Stimulated activated CD4-positive, alpha-beta T cell treated with anti-CD3 and anti-CD28 coated beads, TNF-alpha, amount 100 ng/mL, for 24 hours (primary cell): ENCODE measurements around the gene SLC16A8.

Experiments
- DNase-seq, 3 experiments: peaks; one replicate each; pipeline ENCODE4 v3.0.0-alpha.2; 2020; ENCODE audit warnings: low read depth in 3 of 3

The SLC16A8 gene

DNA sequence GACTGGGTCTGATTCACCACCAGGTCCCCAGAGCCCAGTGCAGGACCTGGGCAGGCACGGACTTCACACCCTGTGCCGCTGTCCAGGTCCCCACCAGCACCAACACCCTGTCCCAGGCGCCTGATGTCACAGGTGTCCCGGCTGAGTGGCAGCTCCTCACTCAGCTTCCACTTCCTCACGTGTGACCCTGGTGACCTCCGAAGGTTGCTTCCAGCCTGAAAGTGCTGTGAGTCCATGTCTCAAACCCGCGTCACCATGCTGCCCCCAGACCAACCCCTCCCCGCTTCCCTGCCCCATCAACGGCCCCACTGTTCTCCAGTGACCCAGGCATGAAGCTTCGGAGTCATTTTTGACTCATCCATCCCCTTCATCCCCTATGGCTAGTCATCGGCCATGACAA lies 52.5 kb downstream of the SLC16A8 start:
- DNase-seq: no peak

DNA sequence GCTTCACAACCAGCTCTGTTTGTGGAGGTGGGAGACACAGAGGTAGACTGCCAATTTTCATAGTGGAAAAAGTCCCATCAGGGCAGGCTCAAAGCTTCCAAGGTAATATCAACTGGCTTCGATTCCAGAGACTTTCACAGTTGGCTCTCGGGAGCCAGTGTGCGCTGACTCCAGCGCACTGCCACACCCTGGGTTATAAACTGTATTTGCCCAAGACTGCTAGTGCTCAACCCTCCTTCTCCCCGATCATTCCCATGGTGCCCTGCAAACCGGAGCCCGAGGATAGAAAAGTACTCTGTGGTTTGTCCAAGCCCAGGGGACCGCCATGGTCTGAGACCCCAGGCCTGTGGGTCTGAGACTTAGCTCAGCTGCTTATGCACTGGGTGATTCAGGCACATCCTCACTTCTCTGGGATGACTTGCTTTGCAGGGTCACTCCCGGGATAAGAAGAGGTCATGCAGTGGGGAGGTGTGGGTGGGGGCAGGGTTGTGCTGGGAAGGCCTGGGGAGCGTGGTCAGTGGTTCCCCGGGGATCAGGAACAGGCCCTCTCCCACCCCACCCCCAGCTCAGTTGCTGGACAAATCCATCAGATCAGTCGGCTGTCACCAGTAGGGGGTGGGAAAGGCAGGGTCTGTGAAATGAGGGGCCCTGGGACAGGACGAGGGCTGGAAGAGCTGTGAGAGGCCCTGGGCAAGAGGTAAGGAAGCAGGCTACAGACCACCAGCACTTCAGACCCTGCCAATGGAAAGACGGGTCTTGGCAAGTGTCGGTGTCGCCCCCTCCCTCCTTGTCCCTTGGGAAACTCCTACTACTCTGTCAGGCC lies 53.5 kb downstream of the SLC16A8 start:
- no peak for DNase-seq

DNA sequence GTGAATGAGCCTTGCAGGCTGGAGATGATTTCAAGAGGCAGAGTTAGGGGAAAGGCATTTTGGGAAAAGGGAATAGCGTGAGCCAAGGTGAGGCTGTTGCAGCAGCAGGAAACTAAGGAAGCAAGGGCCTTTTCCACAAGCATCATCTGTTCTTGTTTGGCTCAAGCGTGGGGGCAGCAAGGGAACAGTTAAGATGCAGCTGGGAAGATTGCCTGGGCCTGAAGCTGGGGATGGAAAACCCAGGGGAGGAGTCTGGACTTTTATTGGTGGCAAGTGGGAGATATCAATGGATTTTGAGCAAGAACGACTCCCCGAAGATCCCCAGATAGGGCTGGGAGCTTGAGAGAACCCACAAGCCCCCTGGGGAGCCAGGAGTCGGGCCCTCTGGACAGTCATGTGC lies 54.1 kb downstream of the SLC16A8 start:
- DNase-seq: no peak

DNA sequence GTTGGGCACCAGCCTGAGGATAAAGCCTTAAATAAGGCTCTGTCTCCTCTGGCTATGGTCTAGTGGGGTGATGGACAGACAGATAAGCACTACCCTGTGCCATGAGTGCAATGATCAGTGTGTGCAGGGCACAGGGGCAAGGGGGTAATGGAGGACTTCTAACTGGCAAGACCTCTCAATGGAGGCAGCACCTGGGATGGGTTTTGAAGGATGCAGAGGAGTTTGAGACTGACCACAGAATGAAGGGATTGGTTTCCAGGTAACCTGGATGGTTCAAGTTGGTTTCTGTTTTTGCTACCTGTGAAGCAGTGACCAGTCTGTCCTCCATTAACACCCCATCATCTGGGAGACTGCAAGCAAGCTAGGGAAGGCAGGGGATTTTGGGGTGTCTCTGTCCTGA lies 54.6 kb downstream of the SLC16A8 start:
- DNase-seq: no peak

DNA sequence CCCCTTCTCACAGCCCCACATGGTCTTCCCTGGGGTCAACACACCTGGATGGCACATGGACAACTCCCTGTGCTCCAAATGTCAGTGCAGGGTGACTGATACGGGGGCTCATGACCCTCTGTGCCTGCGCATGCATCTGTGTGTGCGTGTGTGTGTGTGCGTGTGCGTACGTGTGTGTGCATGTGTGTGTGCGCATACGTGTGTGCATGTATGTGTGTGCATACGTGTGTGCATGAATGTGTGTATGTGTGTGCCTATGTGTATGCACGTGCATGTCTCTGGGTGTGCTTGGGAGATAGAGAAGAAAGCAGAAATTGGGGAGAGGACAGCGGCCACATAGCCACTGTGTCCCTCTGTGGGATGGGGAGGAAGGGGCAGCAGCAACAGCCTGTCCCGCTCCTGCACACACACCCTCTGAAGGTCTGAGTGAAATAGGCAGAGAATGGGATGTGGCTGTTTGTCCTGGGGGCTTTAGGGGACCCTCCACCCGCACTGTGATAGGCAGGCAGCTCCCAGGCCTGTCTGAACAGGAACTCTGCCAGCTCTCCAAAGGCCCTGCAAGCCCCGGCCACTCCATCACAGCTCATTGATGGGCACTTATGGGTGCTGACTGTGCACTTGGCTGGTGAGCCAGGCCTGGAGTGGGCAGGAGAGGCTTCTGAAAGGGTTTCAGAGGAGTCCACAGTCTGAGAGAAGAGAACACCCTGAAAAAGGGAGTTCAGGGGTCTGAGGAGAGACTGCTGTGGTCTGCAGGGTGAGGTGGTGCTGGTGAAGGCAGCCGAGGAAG lies 55.4 kb downstream of the SLC16A8 start:
- no peak for DNase-seq
